GM12878 (cell line): ENCODE data around the gene SYNGR2. TPM values are rescaled to one million over a fixed set of nuclear protein-coding genes. Genes with fewer than 3 reads are reported as not detected.

Source experiments
- ATAC-seq: fragments of 200-7000 bp; cut with Tn5 transposase; 3 replicates; pipeline ENCODE4 v1.9.1; 2020; ENCODE audit warnings: mild to moderate bottlenecking, moderate library complexity
- BruUV-seq: library from RNA; stranded (reverse); fragments of 400-500 nt; replicated peaks from 2 replicates; lab custom pipeline; 2021; lab: Mats Ljungman, UMichigan
- CTCF ChIA-PET: fragments of 300-600 bp; sonication (Branson Sonifier 250); formaldehyde crosslinking; extraction: SDS; loops from one replicate; lab custom pipeline; 2021; ENCODE audit warnings: inconsistent platforms; lab: Yijun Ruan, JAX
- POLR2A ChIA-PET: fragments of 350-600 bp; formaldehyde crosslinking; extraction: SDS; loops from one replicate; lab custom pipeline; 2021; ENCODE audit warnings: inconsistent platforms; lab: Charles Lee
- RAD21 ChIA-PET: fragments of 300-600 bp; sonication (Branson Sonifier 250); formaldehyde crosslinking; loops from one replicate; lab custom pipeline; 2023; ENCODE audit warnings: antibody characterized with exemption; ENCODE audit not compliant: unreplicated experiment; lab: Charles Lee
- SMC1A ChIA-PET: fragments of 300-600 bp; sonication (Branson Sonifier 250); formaldehyde crosslinking; loops from one replicate; lab custom pipeline; 2023; ENCODE audit not compliant: unreplicated experiment, uncharacterized antibody; lab: Charles Lee
- DNase-seq: peaks from one replicate; pipeline ENCODE4 v3.0.0-alpha.2; 2011; ENCODE audit warnings: low read depth, low spot score
- FAIRE-seq: peaks from 3 replicates; lab custom pipeline; 2011; peaks lifted over from hg19 to GRCh38; lab: Jason Lieb, UNC
- H2AFZ ChIP-seq: 2 replicates; pipeline ENCODE4 v1.6.0; 2011; ENCODE audit warnings: low read depth, low read length, control low read depth; ENCODE audit not compliant: control insufficient read depth
- H3K27ac ChIP-seq: 2 replicates; pipeline ENCODE4 v1.5.1; 2011; ENCODE audit warnings: control low read depth; ENCODE audit not compliant: control insufficient read depth, insufficient read depth
- H3K27me3 ChIP-seq, 2 experiments: replicated peaks in 1 of 2; 2 replicates each; pipeline versions ENCODE4 v1.6.0 to v1.6.1; 2011; ENCODE audit warnings: low read length in 1 of 2; ENCODE audit not compliant: control insufficient read depth in 2 of 2, insufficient read depth in 2 of 2
- H3K36me3 ChIP-seq, 2 experiments: 2 replicates each; pipeline ENCODE4 v1.5.1; 2011; ENCODE audit warnings: low read length in 1 of 2; ENCODE audit not compliant: control insufficient read depth in 2 of 2, insufficient read depth in 2 of 2
- H3K4me1 ChIP-seq: 2 replicates; pipeline ENCODE4 v1.6.1; 2011; ENCODE audit warnings: mild to moderate bottlenecking, low read length, moderate library complexity, mixed read lengths; ENCODE audit not compliant: control insufficient read depth, insufficient read depth
- H3K4me2 ChIP-seq: 2 replicates; pipeline ENCODE4 v1.6.0; 2011; ENCODE audit warnings: control low read depth; ENCODE audit not compliant: control insufficient read depth, insufficient read depth
- H3K4me3 ChIP-seq: fragments of 200-600 bp; sonication (generic); 2 replicates; pipeline ENCODE4 v1.5.1; 2016
- H3K79me2 ChIP-seq: 2 replicates; pipeline ENCODE4 v1.6.0; 2011; ENCODE audit warnings: low read length; ENCODE audit not compliant: control insufficient read depth, insufficient read depth
- H3K9ac ChIP-seq: 2 replicates; pipeline ENCODE4 v1.8.0; 2011; ENCODE audit warnings: low read length, control low read depth, mixed read lengths; ENCODE audit not compliant: control insufficient read depth, insufficient read depth
- H3K9me3 ChIP-seq: replicated peaks from 3 replicates; pipeline ENCODE4 v1.5.1; 2011; ENCODE audit warnings: mild to moderate bottlenecking, low read length; ENCODE audit not compliant: control insufficient read depth, insufficient read depth
- H4K20me1 ChIP-seq: 2 replicates; pipeline ENCODE4 v1.6.0; 2011; ENCODE audit not compliant: control insufficient read depth, insufficient read depth
- BRCA1 ChIP-seq: IDR thresholded peaks from 2 replicates; pipeline ENCODE4 v1.6.1; 2011; ENCODE audit warnings: low read depth, low read length, improper control_type of control experiment
- CHD1 ChIP-seq: IDR thresholded peaks from 2 replicates; pipeline ENCODE4 v1.6.1; 2012; ENCODE audit warnings: low read depth, low read length, improper control_type of control experiment
- CHD4 ChIP-seq: fragments of 200-600 bp; sonication (generic); IDR thresholded peaks from 2 replicates; pipeline ENCODE4 v1.6.1; 2016; ENCODE audit warnings: mild to moderate bottlenecking
- EED ChIP-seq: sonication (generic); IDR thresholded peaks from 2 replicates; pipeline ENCODE4 v1.6.1; 2016; ENCODE audit warnings: antibody characterized with exemption, low read depth
- FOXK2 ChIP-seq: fragments of 450-650 bp; IDR thresholded peaks from 2 replicates; pipeline ENCODE4 v1.6.1; 2017; ENCODE audit warnings: mild to moderate bottlenecking, moderate library complexity
- IKZF1 ChIP-seq: fragments of 450-650 bp; conservative IDR thresholded peaks from 2 replicates; pipeline ENCODE4 v1.6.1; 2017; ENCODE audit warnings: antibody characterized with exemption, mild to moderate bottlenecking
- IRF4 ChIP-seq: IDR thresholded peaks from 2 replicates; pipeline ENCODE4 v1.6.1; 2011; ENCODE audit warnings: low read depth, low read length
- KDM1A ChIP-seq: fragments of 200-600 bp; sonication (generic); IDR thresholded peaks from 2 replicates; pipeline ENCODE4 v1.6.1; 2016; ENCODE audit warnings: borderline replicate concordance
- MYB ChIP-seq: fragments of 150-350 bp; IDR thresholded peaks from 2 replicates; pipeline ENCODE4 v1.6.1; 2014; ENCODE audit warnings: mild to moderate bottlenecking, low read depth, low read length, borderline replicate concordance
- NBN ChIP-seq: fragments of 450-650 bp; IDR thresholded peaks from 2 replicates; pipeline ENCODE4 v1.6.1; 2016
- NR2C2 ChIP-seq: IDR thresholded peaks from 2 replicates; pipeline ENCODE4 v1.6.1; 2011; ENCODE audit warnings: borderline replicate concordance, low read depth; ENCODE audit not compliant: control insufficient read depth, insufficient read length
- TCF3 ChIP-seq: IDR thresholded peaks from 2 replicates; pipeline ENCODE4 v1.6.1; 2012; ENCODE audit warnings: low read depth, mild to moderate bottlenecking, low read length, borderline replicate concordance; ENCODE audit not compliant: insufficient read depth
- USF1 ChIP-seq: IDR thresholded peaks from 2 replicates; pipeline ENCODE4 v1.6.1; 2011; ENCODE audit warnings: borderline replicate concordance, low read depth, mild to moderate bottlenecking, moderate library complexity, mixed read lengths, low read length; ENCODE audit not compliant: insufficient read depth; ENCODE audit errors: extremely low read length
- ZBTB11 ChIP-seq: fragments of 450-650 bp; formaldehyde crosslinking; IDR thresholded peaks from 2 replicates; pipeline ENCODE4 v1.5.0; 2022; ENCODE audit warnings: mild to moderate bottlenecking, missing genetic modification characterization
- ZNF207 ChIP-seq: fragments of 450-650 bp; IDR thresholded peaks from 2 replicates; pipeline ENCODE4 v1.6.1; 2014; ENCODE audit warnings: antibody characterized with exemption, mild to moderate bottlenecking, borderline replicate concordance
- WGBS: methylation state at CpG from one replicate; pipeline ENCODE4 v1.1.6; 2016; ENCODE audit warnings: low lambda C conversion rate; ENCODE audit not compliant: insufficient replicate concordance, insufficient coverage; ENCODE audit errors: missing lambda C conversion rate; 5-methylcytosine and 5-hydroxymethylcytosine counted together
- in situ Hi-C: fragments of 300-500 bp; cut with MboI; formaldehyde crosslinking; loops from 9 replicates; pipeline ENCODE4 v1.14.3; 2018; ENCODE audit warnings: mixed read lengths
- intact Hi-C: fragments of 100-400 bp; cut with micrococcal nuclease; formaldehyde crosslinking; loops from one replicate; pipeline ENCODE4 v1.14.2; 2022; ENCODE audit not compliant: unreplicated experiment
- polyA plus RNA-seq, 11 experiments: library from polyadenylated mRNA; depleted of rRNA in 4 of 11; unstranded in 6 of 11; stranded (reverse) in 5 of 11; fragments of >200 nt; fragmentation: Nextera tagmentation in 4 of 11; fragmentation: Illumina TruSeq in 1 of 11; extraction: Ambion mirVana in 4 of 11; extraction: Trizol in 1 of 11; gene quantifications; 1 replicate in 1 of 11; 2 replicates in 10 of 11; pipeline versions ENCODE4 v1.2.1 to v1.2.3, GENCODE V29; 2011 to 2016; ENCODE audit warnings: inconsistent platforms in 2 of 11, missing spikeins in 2 of 11, low read depth in 1 of 11
- total RNA-seq, 4 experiments: library from RNA; depleted of rRNA in 3 of 4; stranded (reverse); fragments of >200 nt in 3 of 4; fragmentation: Illumina TruSeq in 1 of 4; extraction: Trizol in 1 of 4; gene quantifications; 2 replicates each; pipeline versions ENCODE4 v1.2.1 to v1.2.3, GENCODE V29; 2013 to 2021
- TF ChIP-seq, protein P1 (sequence below): fragments of 450-650 bp; IDR thresholded peaks from 2 replicates; pipeline ENCODE4 v1.6.1; 2014; ENCODE audit warnings: mild to moderate bottlenecking

The SYNGR2 gene
- total and polyA plus RNA-seq, 10 of the 15 experiments (the other 5 are each of a cell fraction or from before 2014, with no cell fraction given) = 4.4 to 529 (median 261) TPM

DNA sequence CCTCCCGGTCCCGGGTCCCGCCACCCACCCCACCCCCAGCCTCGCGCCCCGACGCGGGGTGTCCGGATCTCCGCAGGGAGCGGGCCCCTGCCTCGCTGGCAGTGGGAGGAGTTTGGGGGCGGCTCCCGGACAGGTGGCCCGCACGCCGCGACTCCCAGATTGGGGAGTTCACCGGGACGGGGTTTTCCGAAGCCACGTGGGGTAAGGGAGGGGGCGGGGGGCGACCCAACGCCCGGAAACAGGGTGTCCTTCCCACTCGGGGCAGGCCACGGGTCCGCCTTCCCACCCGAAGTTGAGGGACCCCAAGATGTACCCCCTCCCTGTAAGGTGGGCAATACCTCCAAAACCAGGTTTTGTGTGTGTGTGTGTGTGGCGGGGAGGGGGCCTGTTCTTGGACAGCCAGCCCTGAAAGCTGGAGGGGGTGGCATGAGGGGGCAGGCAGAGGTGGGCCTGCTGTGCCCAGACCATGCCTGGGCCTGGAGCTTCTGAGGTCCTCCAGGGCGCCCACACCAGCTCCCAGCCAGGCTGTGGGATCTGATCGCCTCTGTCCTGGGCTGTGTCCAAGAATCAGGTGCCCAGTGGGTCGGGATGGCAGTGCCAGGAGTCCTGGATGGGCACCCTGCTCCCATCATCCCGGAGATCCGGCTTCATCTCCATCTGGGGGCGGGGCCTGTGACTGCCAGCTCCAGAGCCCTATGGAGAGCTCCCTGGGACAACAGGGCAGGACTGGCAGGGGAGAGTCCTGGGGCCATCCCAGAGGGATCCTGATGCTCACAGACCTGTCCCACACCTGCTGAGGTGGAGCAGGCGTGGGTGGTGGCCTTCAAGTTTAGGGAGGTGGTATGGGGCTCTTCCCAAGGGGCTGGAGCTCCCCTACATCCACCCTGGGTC lies 767 bp downstream of the SYNGR2 start:
- peak overlapping the region; percentile 94 for H3K27ac ChIP-seq
- no TSS peak for BruUV-seq
- ChIA-PET POLR2A (interaction anchor here (0.6 to 8.7 kb wide), 9 partner anchors 9 to 55 kb away, joined by 4 to 85 read pairs (median 6); partner anchors contain the start of genes TMC6 and TMC8), CTCF (interaction anchor here (0.6 to 1.9 kb wide), 7 partner anchors 11 to 37 kb away, joined by 3 to 11 read pairs (median 4); no protein-coding TSS in a partner anchor), RAD21 (interaction anchor here (0.8 to 2.2 kb wide), 9 partner anchors 11 to 82 kb away, joined by 3 to 8 read pairs (median 4); partner anchors contain the start of gene TMC8), SMC1A (interaction anchor here (1.1 to 1.9 kb wide), 8 partner anchors 14 to 41 kb away, joined by 3 to 11 read pairs (median 5); no protein-coding TSS in a partner anchor)
- DNase-seq = no peak
- H3K9me3 ChIP-seq = no peaks in the 10 kb centered on the region
- H3K4me3 ChIP-seq = peak overlapping the region; percentile 70
- peak overlapping the region; percentile 96 for H3K4me2 ChIP-seq
- H2AFZ ChIP-seq = no peak overlapping the region
- H3K9ac ChIP-seq = peak overlapping the region; percentile 97
- no peaks in the 10 kb centered on the region; the same call in 1 of the 2 replicates for H4K20me1 ChIP-seq
- H3K4me1 ChIP-seq = peaks cover 38% of the 10 kb centered on the region
- WGBS = 0% methylated on average over 20 of the region's 38 CpGs
- intact Hi-C loops = loop anchor here (2.0 kb wide), 1 partner anchor 14 kb away; no protein-coding TSS in a partner anchor
- H3K79me2 ChIP-seq = peaks cover 54% of the 10 kb centered on the region
- peaks cover 0 to 19% of the 10 kb centered on the region in 2 experiments; a peak in 3 of 4 replicates for H3K36me3 ChIP-seq
- peak; percentile 42 for ATAC-seq
- no peak for FAIRE-seq
- no peaks in the 10 kb centered on the region for H3K27me3 ChIP-seq
- in situ Hi-C loops = loop anchor here (25.0 kb wide), 1 partner anchor 1907 kb away; the partner anchor contains the start of gene UBALD2
- no peak for TF ChIP-seq BRCA1
- no peak for TF ChIP-seq ZNF207
- TF ChIP-seq, protein P1, sequence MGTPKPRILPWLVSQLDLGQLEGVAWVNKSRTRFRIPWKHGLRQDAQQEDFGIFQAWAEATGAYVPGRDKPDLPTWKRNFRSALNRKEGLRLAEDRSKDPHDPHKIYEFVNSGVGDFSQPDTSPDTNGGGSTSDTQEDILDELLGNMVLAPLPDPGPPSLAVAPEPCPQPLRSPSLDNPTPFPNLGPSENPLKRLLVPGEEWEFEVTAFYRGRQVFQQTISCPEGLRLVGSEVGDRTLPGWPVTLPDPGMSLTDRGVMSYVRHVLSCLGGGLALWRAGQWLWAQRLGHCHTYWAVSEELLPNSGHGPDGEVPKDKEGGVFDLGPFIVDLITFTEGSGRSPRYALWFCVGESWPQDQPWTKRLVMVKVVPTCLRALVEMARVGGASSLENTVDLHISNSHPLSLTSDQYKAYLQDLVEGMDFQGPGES = no peak
- 0 out of 2 replicates have a peak, but pooled peaks have one; percentile 43 for TF ChIP-seq CHD1
- TF ChIP-seq CHD4 = no peak
- peak; percentile 0; the same call in 1 of the 2 replicates for TF ChIP-seq IKZF1
- TF ChIP-seq IRF4 = no peak
- TF ChIP-seq FOXK2 = no peak
- 0 out of 2 replicates have a peak, but pooled peaks have one; percentile 19 for TF ChIP-seq EED
- TF ChIP-seq USF1 = peak; percentile 45
- no peak for TF ChIP-seq KDM1A
- no peak for TF ChIP-seq NR2C2
- peak; percentile 77 for TF ChIP-seq TCF3
- 0 out of 2 replicates have a peak, but pooled peaks have one; percentile 31 for TF ChIP-seq NBN
- TF ChIP-seq ZBTB11 (CRISPR knock-in tag) = no peak
- TF ChIP-seq MYB = no peak
